GM12874 (cell line): ENCODE results near the gene SNED1.
A peak's percentile ranks its signal among the peaks of the same experiment; 100 is the strongest.

Experiments used
- TF ChIP-seq, protein P1 (sequence below): IDR thresholded peaks from 2 replicates; pipeline ENCODE4 v1.5.1; 2011; ENCODE audit warnings: low read depth, mild to moderate bottlenecking, control low read depth, low read length, moderate library complexity; ENCODE audit not compliant: insufficient read depth

SNED1 gene

DNA sequence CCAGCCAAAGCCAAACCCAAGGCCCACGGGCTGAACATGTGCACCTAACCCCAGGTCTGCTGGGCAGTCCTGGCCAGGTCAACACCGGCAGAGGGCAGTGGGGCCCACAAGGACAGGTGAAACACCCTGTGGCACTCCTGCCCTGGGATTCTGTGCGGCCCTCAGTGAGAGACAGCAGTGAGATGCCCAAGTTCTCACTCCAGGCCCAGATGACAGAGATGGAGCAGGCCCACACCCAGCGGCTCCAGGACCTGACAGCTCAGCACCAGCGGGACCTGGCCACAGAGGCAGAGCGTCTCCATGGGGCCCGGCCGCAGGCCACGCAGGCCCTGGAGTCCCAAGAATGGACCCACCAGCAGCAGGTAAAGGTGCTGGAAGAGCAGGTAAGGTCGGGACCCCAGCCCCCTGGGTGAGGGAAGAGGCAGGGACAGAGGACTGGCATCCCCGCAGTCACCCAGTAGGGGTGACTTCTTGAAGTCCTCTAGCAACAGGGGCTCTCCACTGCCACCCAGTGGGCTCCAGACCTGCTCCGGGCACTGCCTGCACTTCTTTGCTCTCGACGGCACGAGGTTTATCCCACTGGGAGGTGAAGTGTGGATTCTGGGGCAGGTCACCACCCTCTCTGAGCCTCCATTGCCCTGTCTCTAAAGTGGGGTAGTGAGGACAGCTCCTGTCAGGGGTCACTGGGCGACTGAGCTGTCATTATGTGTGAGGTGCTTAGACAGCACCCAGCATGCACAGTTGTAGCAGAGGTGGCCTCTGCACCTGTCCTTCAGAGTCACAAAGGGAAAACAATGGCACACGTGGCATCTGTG lies 8.8 kb upstream of the SNED1 start:
- TF ChIP-seq, protein P1, sequence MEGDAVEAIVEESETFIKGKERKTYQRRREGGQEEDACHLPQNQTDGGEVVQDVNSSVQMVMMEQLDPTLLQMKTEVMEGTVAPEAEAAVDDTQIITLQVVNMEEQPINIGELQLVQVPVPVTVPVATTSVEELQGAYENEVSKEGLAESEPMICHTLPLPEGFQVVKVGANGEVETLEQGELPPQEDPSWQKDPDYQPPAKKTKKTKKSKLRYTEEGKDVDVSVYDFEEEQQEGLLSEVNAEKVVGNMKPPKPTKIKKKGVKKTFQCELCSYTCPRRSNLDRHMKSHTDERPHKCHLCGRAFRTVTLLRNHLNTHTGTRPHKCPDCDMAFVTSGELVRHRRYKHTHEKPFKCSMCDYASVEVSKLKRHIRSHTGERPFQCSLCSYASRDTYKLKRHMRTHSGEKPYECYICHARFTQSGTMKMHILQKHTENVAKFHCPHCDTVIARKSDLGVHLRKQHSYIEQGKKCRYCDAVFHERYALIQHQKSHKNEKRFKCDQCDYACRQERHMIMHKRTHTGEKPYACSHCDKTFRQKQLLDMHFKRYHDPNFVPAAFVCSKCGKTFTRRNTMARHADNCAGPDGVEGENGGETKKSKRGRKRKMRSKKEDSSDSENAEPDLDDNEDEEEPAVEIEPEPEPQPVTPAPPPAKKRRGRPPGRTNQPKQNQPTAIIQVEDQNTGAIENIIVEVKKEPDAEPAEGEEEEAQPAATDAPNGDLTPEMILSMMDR: peak; percentile 49

DNA sequence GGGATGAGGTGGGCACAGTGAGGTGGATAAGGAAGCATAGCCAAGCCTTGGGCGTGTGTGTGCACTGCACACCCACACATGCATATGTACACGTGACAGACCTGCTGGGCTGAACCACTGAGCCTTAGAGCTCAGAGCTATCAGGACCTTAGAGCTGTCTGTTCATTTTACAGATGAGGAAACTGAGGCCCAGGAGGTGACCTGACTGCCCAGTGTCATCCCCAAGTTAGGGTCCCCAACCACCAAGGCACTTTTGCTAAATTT lies 8.2 kb upstream of the SNED1 start:
- TF ChIP-seq, protein P1: no peak

DNA sequence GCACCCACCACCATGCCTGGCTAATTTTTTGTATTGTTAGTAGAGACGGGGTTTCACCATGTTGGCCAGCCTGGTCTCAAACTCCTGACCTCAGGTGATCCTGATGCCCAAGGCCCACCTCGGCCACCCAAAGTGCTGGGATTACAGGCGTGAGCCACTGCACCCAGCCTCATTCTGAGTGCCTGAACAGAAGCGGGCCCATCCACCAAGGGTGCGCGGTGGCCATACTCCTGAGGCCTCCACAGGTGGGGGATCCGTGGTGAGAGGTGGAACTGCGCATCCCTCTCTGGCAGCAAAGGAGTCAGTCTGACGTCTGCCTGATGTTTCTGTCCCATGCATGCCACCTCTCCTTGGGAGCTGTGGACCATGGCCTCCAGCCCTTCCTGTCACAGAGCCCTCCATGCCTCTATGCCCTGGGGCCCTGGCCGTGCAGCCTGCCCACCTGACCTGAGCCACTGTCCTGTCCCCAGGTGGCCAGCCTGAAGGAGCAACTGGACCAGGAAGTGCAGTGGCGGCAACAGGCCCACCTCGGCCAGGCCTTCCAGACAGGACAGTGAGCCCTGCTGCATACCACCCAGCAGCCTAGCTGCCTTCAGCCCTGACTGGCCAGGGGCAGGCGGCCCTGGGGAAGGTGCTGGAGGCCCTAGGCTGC lies 7.6 kb upstream of the SNED1 start:
- TF ChIP-seq, protein P1: no peak

DNA sequence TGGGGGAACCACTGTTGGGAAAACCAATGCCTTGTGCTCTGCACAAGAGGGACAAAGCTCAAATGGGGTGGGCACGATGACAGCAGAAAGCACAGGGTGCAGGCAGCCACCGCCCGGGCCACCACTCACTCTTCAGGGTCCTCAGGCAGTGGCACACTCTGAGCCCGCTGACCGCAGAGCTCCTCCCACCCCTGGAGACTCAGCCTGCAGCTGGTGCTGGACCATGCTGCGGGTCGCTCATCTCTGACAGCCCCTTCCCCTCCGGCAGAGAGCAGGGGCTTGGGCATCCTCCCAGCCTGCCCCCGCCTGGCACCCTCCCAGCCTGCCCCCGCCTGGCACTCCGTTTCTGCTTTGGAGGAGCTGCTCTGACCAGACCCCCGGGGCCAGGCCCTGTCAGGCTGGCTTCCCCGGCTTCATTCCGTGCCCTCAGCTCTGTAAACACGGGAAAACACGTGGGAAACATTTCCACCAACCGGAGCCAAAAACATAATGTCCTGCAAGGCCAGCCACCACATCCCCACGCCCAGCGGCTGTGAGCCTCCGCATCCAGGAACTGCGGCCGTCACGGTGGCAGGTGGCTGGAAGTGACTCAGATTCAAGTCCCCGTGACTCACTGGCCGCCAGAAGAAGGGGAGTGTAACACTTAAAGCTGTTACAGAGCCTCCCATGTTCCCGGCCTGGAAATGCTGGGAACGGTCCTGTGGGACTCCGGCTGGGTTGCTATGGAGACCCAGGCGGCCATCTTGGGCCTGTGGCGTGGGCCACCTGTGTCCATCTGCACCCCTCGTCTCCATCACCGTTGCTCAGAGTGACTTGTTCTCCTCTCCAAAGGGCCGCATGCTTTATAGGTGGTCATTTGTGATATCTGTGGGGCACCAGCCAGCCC lies 6.8 kb upstream of the SNED1 start:
- TF ChIP-seq, protein P1: no peak

DNA sequence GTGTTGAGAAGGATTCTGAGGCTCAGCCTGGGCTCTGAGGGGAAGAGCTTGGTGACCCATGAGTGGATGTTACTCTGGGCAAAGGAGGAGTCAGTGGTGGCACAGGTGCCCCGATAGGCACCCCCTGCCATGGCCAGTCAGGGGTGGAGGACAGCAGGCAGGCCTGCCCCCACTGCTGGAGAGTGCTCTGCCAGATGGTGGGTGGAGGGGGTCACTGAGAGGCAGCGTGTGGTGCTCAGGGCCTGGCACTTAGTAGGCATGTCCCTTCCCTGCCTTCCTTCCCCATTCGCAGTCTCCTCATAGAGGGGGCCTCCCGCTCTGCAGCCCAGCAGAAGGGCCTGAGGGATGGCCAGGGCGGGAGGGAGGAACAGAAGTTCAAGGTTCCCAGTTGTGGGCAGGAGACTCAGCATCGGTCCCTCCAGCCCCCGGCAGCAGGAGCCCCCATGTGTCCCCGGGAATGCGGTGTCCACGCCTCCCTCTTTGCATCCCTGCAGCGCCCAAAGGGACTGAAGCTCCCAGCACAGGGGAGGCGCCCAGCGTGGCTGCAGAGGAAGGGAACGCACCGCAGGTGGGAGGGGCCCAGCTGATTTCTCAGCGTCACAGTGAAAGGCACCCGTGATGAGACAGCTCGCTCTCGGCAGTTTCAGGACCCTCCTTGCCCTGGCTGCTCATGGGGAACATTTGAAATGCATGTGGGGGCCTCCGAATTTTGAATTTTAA lies 5.7 kb upstream of the SNED1 start:
- TF ChIP-seq, protein P1: no peak

DNA sequence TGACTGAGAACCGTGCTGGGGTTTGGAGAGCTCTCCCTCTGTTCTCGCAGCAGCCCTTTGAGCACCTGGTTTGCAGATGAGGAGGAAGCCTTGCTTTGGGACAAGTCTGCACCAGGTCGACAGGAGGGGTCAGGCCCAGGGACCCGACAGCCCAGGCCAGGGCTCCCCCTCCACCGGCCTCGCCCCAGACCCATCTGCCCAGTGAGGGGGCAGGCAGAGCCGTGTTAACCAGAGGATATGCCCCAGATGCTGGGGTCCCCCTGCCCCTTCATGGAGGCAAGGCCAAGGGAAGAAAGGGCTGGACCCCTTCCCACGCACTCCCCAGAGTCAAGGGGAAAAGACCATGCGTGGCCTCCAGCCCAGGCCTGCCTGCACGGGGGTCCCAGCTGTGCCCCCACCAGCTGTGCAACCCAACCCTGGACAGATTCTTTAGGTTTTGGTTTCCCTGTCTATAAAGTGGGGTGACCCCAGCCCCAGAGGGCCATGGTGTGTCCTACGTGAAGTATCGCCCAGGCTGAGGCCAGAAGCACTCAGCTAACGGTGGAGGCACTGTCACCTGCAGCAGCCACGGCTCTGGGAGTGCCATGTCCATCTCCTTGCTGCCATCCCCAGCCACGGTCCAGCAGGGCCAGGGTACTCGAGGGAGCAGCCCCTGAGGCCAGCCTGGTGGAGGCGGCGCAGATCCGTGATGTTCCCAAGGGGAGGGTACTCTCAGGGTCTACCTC lies 4.8 kb upstream of the SNED1 start:
- TF ChIP-seq, protein P1: no peak
